NCI-H524 (cell line): Measurements from ENCODE around the gene BST2.

Experiments
- DNase-seq, 2 experiments: peaks; one replicate each; lab custom pipeline; 2025; lab: John Stamatoyannopoulos, UW

BST2 gene

DNA sequence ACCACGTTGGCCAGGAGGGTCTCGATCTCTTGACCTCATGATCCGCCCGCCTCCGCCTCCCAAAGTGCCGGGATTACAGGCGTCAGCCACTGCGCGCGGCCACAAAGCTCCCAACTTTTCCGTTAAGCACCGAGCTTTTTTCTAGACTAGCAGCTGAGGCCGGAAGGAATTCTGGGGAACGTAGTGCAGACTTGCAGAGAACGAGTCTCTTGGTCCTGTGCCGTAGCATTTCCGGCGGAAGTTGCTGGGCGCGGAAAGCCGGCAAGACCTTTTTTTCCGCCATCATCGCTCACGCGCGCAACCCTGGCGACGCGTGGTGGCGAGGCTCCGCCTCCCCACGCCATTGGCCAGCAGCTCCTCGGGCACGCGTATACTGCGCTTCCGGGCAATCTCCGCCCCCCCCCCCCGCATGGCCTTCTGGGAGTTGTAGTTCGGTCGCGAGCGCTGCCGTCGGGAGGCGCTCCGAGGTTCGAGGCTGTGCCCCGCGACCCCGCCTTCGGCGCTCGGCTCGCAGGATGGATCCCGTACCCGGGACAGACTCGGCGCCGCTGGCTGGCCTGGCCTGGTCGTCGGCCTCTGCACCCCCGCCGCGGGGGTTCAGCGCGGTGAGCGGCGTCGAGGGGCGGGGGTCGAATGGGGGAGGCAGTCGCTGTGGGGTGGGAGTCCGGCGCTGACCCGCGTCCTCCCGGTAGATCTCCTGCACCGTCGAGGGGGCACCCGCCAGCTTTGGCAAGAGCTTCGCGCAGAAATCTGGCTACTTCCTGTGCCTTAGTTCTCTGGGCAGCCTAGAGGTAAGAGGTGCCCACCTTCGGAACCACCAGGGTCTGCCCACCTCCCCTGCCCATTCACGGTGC is 14.4 kb upstream of the BST2 start, which contains the start of gene MVB12A:
Gene MVB12A, plus strand, starts transcription at position 427 of the 854 bp plus-strand sequence. Its CDS starts 89 bp downstream, at position 516.
- DNase-seq: peak; percentile 99 to 100

- no peak for DNase-seq
Measured at GRCh38 chr19:17419154-17419620, 13.8 kb upstream of the BST2 start.

DNA sequence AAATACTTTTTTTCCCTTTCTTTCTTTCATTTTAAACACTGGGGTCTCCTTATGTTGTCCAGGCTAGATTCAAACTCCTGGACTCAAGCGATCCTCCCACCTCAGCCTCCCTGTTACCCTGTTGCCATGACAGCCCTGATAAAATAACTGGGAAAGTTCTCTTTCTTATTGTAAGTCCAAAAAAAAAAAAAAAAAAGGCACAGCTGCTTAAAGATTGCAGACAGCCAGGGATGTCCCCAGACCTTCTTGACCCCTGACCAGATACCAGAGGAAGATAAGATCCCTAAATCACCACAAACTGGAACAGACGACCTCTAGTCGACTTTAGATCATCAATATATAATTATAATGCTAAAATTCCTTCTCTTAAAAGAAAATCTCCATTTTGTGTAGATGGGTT is 13.3 kb upstream of the BST2 start:
- DNase-seq: no peak

GRCh38 chr19:17415121-17415520 is 9.7 kb upstream of the BST2 start:
- DNase-seq: peak; percentile 88 to 92

DNA sequence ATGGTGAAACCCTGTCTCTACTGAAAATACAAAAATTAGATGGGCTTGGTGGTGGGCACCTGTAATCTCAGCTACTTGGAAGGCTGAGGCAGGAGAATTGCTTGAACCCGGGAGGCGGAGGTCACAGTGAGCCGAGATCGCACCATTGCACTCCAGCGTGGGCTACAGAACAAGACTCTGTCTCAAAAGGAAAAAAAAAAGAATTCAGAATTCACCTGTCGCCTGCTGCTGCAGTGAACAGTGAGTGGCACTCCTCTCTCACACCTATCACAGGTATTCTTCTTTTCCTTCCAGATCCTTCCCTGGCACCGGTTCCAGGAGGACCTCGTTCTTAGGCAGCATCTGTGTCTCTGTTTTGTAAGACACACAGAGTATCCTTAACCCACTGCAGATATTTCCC is 8.7 kb upstream of the BST2 start:
- DNase-seq: no peak

DNA sequence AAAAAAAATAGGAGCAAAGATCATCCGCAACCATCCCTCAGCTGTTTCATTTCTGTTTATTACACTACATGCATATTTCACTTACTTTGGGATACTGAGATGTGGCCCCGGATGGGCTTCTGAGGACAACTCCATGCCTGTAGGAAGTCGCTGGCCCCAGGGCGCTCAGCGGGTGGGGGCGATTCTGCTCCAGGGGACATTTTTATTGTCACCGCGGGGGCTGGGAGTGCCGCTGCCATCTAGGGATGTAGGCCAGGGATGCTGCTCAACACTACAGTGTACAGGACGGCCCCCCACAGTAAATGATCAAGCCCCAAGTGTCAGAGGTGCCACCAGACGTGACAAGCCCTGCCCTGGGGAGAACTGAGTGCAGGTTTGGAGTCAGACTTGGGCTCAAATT is 6.4 kb upstream of the BST2 start:
- DNase-seq: no peak

- DNase-seq: no peak
Measured at GRCh38 chr19:17409990-17410389, 4.6 kb upstream of the BST2 start.

GRCh38 chr19:17406887-17407196 is 1.4 kb upstream of the BST2 start:
- no peak for DNase-seq

- no peak for DNase-seq
Measured at GRCh38 chr19:17406046-17406886, 836 bp upstream of the BST2 start.

DNA sequence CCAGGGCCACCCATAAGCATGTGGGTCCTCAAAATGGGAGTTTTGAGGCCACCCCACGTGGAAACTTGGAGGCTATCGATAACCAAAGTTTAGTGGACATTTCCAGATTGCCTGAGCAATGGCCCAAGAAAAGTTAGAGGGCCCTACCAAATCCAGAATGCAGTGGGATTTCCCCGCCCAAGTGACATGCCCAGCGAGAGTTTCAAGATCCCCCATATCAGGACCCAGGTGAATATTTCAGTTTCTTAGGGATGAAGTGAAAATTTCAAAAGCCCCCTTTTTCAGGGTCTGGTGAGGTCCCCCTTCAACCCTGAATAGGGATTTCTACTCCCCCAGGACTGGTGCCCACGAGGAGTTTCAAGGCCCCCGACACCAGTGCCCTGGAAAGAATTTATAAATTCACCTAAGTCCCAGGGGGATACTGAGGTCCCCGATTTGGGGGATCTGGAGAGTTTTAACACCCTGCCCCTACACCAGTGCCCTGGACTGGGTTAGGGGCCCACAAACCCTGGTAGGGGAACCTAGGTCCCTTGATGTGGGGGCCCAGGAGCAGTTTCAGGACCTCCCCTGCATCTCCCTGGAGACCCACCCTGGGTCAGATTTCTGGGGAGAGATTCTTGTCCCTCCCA is 695 bp downstream of the BST2 start:
- no peak for DNase-seq

DNA sequence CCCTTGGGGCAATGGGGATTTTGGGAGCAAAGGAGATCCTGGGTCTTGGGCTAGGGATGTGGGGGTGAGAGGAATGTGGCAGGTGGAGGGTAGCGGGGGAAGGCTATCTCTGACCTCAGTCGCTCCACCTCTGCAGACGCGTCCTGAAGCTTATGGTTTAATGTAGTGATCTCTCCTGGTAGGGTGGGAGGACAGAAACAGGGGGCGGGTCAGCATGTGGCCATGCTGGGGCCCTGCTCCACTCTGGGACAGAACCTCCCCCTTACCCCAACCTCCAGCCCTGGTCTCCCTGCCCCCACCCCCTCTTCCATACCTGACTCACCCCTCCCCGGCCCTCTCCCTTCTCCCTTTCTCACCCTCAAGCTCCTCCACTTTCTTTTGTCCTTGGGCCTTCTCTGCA is 1.4 kb downstream of the BST2 start:
- DNase-seq: no peak

DNA sequence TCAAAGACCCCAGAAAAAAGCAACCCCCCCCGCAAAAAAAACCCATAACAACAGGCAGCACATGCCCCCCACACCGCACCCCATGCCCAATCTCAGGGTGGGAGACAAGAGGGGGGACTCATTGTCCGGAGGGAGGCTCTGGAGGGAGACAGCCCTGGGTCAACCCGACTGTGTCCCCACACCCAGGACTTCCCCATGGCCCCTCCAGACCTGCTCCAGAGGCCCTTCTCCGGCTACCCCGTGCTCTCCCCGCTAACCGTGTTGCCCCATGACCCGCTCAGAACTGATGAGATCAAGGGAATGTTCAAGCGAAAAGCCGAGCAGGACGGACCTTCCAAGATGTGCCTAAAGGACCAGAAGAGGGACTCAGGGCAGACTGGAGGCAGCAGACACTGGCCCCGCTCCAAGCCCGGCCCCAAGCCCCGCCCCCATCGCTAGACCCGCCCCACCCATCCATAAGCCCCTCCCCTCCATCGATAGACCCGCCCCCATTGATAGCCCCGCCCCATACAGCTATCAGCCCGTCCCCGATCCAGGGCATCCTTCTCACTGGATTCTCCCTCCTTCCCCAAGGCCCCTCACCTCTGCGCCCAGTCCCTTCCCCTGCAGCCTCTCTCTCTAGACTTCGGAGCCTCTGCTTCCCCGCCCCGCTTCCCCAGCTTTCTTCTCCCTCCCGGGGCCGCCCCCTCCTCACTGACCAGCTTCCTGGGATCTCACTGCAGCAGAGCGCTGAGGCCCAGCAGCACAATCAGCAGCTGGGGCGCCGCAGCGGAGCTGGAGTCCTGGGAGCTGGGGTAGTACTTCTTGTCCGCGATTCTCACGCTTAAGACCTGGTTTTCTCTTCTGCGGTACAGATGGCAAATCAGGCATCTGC is 2.2 kb downstream of the BST2 start:
- peak in 1 of 2 experiments; percentile 35 for DNase-seq

DNA sequence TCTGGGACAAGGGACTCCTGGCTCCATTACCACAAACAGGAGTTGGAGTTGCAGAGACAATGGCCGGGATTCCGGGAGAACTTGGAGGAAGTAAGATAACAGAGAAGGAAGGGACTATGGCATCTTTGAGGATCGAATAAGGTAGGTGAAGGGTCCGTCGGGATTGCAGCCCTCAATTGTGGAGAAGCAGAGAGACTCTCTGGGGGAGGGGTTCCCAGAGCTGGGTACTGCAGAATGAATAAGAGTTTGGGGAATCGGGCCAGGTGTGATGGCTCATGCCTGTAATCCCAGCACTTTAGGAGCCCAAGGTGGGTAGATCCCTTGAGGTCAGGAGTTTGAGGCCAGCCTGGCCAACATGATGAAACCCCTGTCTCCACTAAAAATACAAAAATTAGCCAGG is 3.8 kb downstream of the BST2 start:
- no peak for DNase-seq

DNA sequence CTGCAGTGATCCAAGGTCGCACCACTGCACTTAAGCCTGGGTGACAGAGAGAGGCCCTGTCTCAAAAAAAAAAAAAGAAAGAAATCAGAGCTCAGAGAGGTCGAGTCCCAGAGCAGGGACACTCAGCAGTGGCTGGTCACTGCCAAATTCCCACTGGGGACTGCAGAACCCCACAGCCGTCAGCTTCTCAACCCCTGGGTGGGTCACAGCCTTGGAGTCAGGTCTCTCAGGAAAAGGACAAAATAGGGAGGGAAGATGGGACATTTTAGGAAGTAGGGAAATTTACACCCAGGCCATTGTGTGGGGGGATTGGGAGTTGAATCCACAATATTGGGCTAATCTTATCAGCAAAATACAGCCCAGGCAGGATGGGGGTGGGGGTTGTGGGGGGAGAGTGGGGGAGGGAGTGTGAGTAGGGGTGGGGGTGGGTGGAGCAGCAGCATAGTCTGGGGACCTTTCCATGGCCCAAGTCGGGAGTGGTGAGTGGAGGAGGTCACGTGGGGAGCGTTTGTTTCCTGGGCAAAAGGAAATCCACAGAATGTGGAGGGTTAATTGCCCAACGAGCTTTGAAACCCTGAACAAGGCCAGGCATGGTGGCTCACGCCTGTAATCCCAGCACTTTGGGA is 6.4 kb downstream of the BST2 start:
- DNase-seq: no peak

GRCh38 chr19:17394891-17395415 is 10.5 kb downstream of the BST2 start:
- peak; percentile 58 to 61 for DNase-seq

GRCh38 chr19:17393914-17394313 is 11.5 kb downstream of the BST2 start, which contains the start of gene CCDC194:
Gene CCDC194 (minus strand): TSS chr19:17394196. CDS start chr19:17394158, 38 bp downstream.
- no peak for DNase-seq

DNA sequence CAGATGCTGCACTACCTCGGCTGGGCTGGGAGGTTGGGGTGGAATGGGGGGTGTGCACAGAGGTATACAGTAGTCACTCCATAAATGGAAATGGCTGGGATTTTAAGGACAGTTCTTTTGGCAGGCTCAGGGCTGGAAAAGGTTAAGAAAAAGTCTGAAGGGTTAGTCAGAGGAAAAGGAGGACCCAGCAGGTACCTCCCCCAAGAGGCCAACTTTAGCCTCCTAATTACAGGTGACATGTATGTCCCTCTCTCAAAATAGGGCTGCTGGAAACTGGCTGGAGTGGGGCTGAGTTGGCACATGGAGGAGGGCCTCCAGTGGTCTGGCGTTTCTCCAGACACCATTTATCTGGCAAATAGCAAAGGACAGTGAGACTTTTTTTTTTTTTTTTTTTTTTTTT is 12.4 kb downstream of the BST2 start:
- peak in 1 of 2 experiments; percentile 8 for DNase-seq

DNA sequence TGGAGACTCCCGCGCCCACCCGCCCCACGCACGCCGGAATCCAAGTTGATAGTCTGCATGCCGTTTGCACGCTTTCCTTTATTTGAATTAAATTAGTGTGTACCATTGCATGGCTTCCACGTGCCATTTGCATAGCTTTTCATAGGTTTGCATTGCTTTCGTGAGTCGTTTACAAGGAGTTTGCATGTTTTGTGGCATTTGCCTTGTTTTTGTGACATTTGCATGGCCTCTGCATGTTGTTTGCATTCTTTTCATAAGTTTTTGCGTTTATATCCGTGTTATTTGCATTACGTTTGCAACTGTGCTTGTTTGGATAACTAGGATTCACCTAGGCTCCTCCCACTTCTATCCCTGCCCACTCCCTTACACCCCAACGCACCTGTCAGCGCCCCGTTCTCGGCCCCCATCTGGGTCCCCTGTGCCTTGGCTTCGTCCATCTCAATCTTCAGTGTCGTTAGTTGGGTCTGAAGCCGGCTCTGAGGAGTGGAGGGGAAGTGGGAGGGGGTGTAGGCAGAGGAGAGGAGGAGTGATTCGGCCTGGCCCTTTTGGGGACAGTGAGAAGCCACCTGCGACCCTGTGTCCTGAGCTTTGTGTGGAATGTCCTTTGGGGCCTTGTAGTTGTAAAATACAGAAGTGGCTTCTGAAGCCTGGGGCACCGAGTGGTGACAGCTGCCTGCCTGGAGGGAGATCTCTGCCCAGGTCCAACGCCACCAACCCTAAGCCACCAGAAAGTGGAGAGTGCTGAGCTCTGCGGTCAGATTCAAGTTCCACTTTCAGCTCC is 13.9 kb downstream of the BST2 start:
- DNase-seq: peak in 1 of 2 experiments; percentile 22

DNA sequence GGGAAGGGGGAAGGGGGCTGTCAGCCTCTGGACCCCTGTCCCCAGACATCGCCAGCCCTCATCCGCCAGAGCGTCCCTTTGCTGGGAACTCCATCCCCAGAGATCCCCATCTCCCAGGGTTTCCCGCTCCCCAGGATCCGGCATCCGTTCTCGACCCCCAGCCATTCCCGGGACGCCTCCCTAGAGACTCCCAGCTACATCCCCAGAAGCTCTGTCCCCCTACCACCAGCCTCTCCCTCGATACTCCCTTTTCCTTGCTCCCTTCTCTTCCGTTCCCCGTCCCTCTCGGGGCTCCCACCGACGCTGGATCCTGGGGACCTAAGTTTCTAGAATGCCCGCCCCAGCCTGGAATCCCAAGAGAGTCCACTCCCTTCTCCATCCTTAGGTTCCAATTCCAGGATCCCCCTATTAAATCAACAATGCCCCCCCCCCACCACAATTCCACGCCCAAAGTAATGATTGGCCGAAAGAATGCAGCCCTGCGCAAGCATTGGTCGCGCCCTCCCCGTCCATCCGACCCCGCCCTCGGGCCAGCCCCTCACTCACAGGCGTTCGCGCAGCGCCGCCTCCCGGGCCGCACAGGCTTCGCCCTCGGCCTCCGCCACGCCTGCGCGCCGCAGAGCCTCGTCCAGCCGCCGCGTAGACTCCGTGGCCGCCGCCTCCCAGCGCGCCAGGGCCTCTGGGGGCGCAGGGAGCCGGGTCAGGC is 14.6 kb downstream of the BST2 start:
- peak; percentile 93 to 97 for DNase-seq
